Keratinocyte (primary cell): ENCODE results near the gene EDEM1. TPM values are rescaled to one million over a fixed set of nuclear protein-coding genes. Genes with fewer than 3 reads are reported as not detected.

Experiments
- DNase-seq: peaks from one replicate; pipeline ENCODE4 v3.0.0-alpha.2; 2011; ENCODE audit warnings: low read depth, missing footprints, low spot score
- FAIRE-seq: peaks from 2 replicates; lab custom pipeline; 2011; peaks lifted over from hg19 to GRCh38; lab: Jason Lieb, UNC
- H2AFZ ChIP-seq: 2 replicates; pipeline ENCODE4 v1.6.0; 2012; ENCODE audit warnings: low read length, control low read depth, inconsistent platforms; ENCODE audit not compliant: control insufficient read depth
- H3K27ac ChIP-seq: 2 replicates; pipeline ENCODE4 v1.5.1; 2011; ENCODE audit warnings: low read length; ENCODE audit not compliant: control insufficient read depth, insufficient read depth
- H3K27me3 ChIP-seq: 3 replicates; pipeline ENCODE4 v1.6.0; 2011; ENCODE audit warnings: low read length; ENCODE audit not compliant: control insufficient read depth, insufficient read depth; ENCODE audit errors: extremely low read depth
- H3K36me3 ChIP-seq, 2 experiments: 2 replicates in 1 of 2; 3 replicates in 1 of 2; pipeline ENCODE4 v1.5.1; 2011; ENCODE audit warnings: low read length in 2 of 2, mild to moderate bottlenecking in 1 of 2; ENCODE audit not compliant: control insufficient read depth in 2 of 2, insufficient read depth in 2 of 2; ENCODE audit errors: extremely low read depth in 1 of 2
- H3K4me1 ChIP-seq: 3 replicates; pipeline ENCODE4 v1.5.1; 2011; ENCODE audit warnings: low read length; ENCODE audit not compliant: control insufficient read depth, insufficient read depth; ENCODE audit errors: extremely low read depth
- H3K4me2 ChIP-seq: 3 replicates; pipeline ENCODE4 v1.6.0; 2011; ENCODE audit warnings: low read depth, low read length; ENCODE audit not compliant: control insufficient read depth, insufficient read depth; ENCODE audit errors: extremely low read depth
- H3K4me3 ChIP-seq, 3 experiments: fragments of 200-600 bp in 1 of 3; sonication (generic) in 1 of 3; 2 replicates in 2 of 3; 3 replicates in 1 of 3; pipeline ENCODE4 v1.5.1; 2011 to 2016; ENCODE audit warnings: low read length in 3 of 3, mild to moderate bottlenecking in 3 of 3, control low read depth in 2 of 3, inconsistent platforms in 1 of 3, low read depth in 1 of 3, mixed read lengths in 1 of 3, mixed run types in 1 of 3, moderate library complexity in 1 of 3; ENCODE audit not compliant: control insufficient read depth in 2 of 3, insufficient read depth in 2 of 3; ENCODE audit errors: extremely low read depth in 1 of 3
- H3K79me2 ChIP-seq: 2 replicates; pipeline ENCODE4 v1.6.0; 2012; ENCODE audit warnings: low read length; ENCODE audit not compliant: control insufficient read depth, insufficient read depth
- H3K9ac ChIP-seq: 3 replicates; pipeline ENCODE4 v1.6.0; 2011; ENCODE audit warnings: low read length; ENCODE audit not compliant: control insufficient read depth, insufficient read depth; ENCODE audit errors: extremely low read depth
- H3K9me1 ChIP-seq: 3 replicates; pipeline ENCODE4 v1.6.0; 2011; ENCODE audit warnings: low read length; ENCODE audit not compliant: control insufficient read depth, insufficient read depth; ENCODE audit errors: extremely low read depth
- H3K9me3 ChIP-seq: 2 replicates; pipeline ENCODE4 v1.5.1; 2012; ENCODE audit warnings: low read depth, low read length; ENCODE audit not compliant: control insufficient read depth
- H4K20me1 ChIP-seq: 3 replicates; pipeline ENCODE4 v1.6.0; 2011; ENCODE audit warnings: low read length; ENCODE audit not compliant: control insufficient read depth, insufficient read depth; ENCODE audit errors: extremely low read depth
- EZH2 ChIP-seq: IDR thresholded peaks from one replicate; pipeline ENCODE4 v1.6.1; 2012; ENCODE audit warnings: inconsistent platforms, mild to moderate bottlenecking, low read length, moderate library complexity
- dilution Hi-C: fragments of 300-500 bp; cut with MboI; formaldehyde crosslinking; loops from one replicate; pipeline ENCODE4 v1.7.0; 2020; ENCODE audit warnings: low sequenced_read_pairs; ENCODE audit not compliant: extremely low pct_ligation_motif_present
- polyA plus RNA-seq, 5 experiments: library from polyadenylated mRNA; depleted of rRNA in 3 of 5; stranded (reverse) in 3 of 5; stranded (forward) in 1 of 5; unstranded in 1 of 5; fragments of >200 nt; gene quantifications; 1 replicate in 1 of 5; 2 replicates in 3 of 5; 3 replicates in 1 of 5; pipeline versions ENCODE4 v1.2.1 to v1.2.3, GENCODE V29; 2011 to 2012; ENCODE audit warnings: missing spikeins in 2 of 5, low read depth in 1 of 5, low replicate concordance in 1 of 5
- TF ChIP-seq, protein P1 (sequence below), 3 experiments: IDR thresholded peaks in 1 of 3; conservative IDR thresholded peaks in 1 of 3; optimal IDR thresholded peaks in 1 of 3; 2 replicates in 2 of 3; 3 replicates in 1 of 3; pipeline versions ENCODE3 to v1.5.1; 2011; ENCODE audit warnings: low read length in 3 of 3, mild to moderate bottlenecking in 3 of 3, moderate library complexity in 2 of 3, control low read depth in 1 of 3, inconsistent platforms in 1 of 3; ENCODE audit not compliant: insufficient read depth in 2 of 3; ENCODE audit errors: extremely low read depth in 1 of 3

EDEM1 gene
- polyA plus RNA-seq, 1 donor (not counting 4 experiments of a cell fraction or from before 2014, with no cell fraction given) = 65.2 TPM

DNA sequence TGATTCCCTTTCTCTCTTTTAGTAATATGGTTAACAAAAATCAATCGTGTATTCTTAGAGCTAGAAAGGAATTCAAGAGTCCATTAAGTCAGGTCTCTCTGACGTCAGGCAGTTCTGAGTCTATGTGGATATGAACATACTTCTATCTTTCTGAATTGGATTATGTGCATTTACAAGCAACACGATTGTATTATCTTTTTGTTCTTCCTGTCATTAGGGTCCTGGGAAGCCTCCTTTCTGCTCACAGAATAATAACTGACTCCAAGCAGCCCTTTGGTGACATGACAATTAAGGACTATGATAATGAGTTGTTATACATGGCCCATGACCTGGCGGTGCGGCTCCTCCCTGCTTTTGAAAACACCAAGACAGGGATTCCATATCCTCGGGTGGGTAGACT is 14.0 kb downstream of the EDEM1 start:
- TF ChIP-seq, protein P1, sequence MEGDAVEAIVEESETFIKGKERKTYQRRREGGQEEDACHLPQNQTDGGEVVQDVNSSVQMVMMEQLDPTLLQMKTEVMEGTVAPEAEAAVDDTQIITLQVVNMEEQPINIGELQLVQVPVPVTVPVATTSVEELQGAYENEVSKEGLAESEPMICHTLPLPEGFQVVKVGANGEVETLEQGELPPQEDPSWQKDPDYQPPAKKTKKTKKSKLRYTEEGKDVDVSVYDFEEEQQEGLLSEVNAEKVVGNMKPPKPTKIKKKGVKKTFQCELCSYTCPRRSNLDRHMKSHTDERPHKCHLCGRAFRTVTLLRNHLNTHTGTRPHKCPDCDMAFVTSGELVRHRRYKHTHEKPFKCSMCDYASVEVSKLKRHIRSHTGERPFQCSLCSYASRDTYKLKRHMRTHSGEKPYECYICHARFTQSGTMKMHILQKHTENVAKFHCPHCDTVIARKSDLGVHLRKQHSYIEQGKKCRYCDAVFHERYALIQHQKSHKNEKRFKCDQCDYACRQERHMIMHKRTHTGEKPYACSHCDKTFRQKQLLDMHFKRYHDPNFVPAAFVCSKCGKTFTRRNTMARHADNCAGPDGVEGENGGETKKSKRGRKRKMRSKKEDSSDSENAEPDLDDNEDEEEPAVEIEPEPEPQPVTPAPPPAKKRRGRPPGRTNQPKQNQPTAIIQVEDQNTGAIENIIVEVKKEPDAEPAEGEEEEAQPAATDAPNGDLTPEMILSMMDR (optimal IDR thresholded peaks at IDR 0.05 in 1 of 3, IDR thresholded peaks at IDR 0.05 in 1 of 3, conservative IDR thresholded peaks at IDR 0.05 in 1 of 3; ENCODE audit: extremely low read depth in 1 of 3, insufficient read depth in 2 of 3, low read length in 3 of 3) = no peak
- TF ChIP-seq EZH2 = no peak
- H3K4me2 ChIP-seq = no peak overlapping the region
- no peaks in the 10 kb centered on the region for H4K20me1 ChIP-seq
- H3K9ac ChIP-seq = no peak overlapping the region
- peaks cover 23% of the 10 kb centered on the region for H3K4me1 ChIP-seq
- no peak overlapping the region for H2AFZ ChIP-seq
- peaks cover 33 to 59% of the 10 kb centered on the region in 2 experiments for H3K36me3 ChIP-seq
- no peaks in the 10 kb centered on the region for H3K27me3 ChIP-seq
- peaks cover 29% of the 10 kb centered on the region for H3K79me2 ChIP-seq
- FAIRE-seq (no peak), DNase-seq (no peak)
- H3K9me1 ChIP-seq = no peaks in the 10 kb centered on the region
- dilution Hi-C loops = no loop called here
- H3K9me3 ChIP-seq = no peaks in the 10 kb centered on the region
- H3K4me3 ChIP-seq = no peak overlapping the region
- H3K27ac ChIP-seq = peak overlapping the region; percentile 9

DNA sequence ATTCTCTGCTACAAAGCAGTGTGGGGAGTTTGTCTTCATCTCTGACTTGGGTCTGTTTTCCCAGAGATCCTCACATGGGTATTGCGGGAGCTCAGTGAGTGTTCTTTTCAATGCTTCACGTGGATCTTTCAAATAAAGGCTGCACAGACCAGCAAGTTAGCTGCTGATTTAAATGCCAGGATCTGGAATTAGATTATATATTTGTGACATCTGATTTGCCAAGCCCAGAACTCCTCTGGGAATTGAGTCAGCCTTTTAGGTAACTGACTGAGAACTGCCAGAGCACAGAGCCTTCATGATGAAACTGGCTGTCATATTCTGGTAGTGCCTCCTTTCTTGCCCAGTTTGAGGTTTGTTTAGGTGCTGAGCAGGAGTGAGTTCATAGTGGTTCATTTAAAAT is 14.7 kb downstream of the EDEM1 start:
- Histone ChIP-seq H3K9me3 (no peaks in the 10 kb centered on the region), H3K9me1 (no peaks in the 10 kb centered on the region), H3K4me3 (no peak overlapping the region), H2AFZ (no peak overlapping the region), H3K27me3 (no peaks in the 10 kb centered on the region), H4K20me1 (no peaks in the 10 kb centered on the region), H3K4me2 (no peak overlapping the region), H3K79me2 (peaks cover 29% of the 10 kb centered on the region), H3K4me1 (peaks cover 18% of the 10 kb centered on the region), H3K9ac (no peak overlapping the region), H3K27ac (peak overlapping the region; percentile 9), H3K36me3 (peaks cover 38 to 65% of the 10 kb centered on the region in 2 experiments)
- dilution Hi-C loops = no loop called here
- no peak for DNase-seq
- TF ChIP-seq, protein P1 (optimal IDR thresholded peaks at IDR 0.05 in 1 of 3, IDR thresholded peaks at IDR 0.05 in 1 of 3, conservative IDR thresholded peaks at IDR 0.05 in 1 of 3; ENCODE audit: extremely low read depth in 1 of 3, insufficient read depth in 2 of 3, low read length in 3 of 3) = no peak
- no peak for TF ChIP-seq EZH2
- no peak for FAIRE-seq
